Prostate gland (tissue), 2 donors: ENCODE measurements around the gene NEU4.

Experiments used
- POLR2A ChIP-seq: fragments of 450-650 bp; IDR thresholded peaks from one replicate; pipeline ENCODE4 v1.6.1; 2016; ENCODE audit warnings: antibody characterized with exemption, mild to moderate bottlenecking
- TF ChIP-seq, protein P1 (sequence below), 4 experiments: fragments of 200-600 bp in 2 of 4; fragments of 450-650 bp in 2 of 4; sonication (generic) in 2 of 4; IDR thresholded peaks; 1 replicate in 3 of 4; 2 replicates in 1 of 4; pipeline ENCODE4 v1.5.1; 2016 to 2019; ENCODE audit warnings: antibody characterized with exemption in 4 of 4, mild to moderate bottlenecking in 2 of 4, moderate library complexity in 2 of 4

DNA sequence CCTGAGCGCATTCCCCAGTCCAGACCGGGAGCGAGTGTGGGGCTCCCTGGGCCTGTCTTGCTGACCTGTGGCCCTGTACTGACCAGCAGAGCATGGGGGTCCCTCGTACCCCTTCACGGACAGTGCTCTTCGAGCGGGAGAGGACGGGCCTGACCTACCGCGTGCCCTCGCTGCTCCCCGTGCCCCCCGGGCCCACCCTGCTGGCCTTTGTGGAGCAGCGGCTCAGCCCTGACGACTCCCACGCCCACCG lies 5.3 kb downstream of the NEU4 start:
- TF ChIP-seq, protein P1, sequence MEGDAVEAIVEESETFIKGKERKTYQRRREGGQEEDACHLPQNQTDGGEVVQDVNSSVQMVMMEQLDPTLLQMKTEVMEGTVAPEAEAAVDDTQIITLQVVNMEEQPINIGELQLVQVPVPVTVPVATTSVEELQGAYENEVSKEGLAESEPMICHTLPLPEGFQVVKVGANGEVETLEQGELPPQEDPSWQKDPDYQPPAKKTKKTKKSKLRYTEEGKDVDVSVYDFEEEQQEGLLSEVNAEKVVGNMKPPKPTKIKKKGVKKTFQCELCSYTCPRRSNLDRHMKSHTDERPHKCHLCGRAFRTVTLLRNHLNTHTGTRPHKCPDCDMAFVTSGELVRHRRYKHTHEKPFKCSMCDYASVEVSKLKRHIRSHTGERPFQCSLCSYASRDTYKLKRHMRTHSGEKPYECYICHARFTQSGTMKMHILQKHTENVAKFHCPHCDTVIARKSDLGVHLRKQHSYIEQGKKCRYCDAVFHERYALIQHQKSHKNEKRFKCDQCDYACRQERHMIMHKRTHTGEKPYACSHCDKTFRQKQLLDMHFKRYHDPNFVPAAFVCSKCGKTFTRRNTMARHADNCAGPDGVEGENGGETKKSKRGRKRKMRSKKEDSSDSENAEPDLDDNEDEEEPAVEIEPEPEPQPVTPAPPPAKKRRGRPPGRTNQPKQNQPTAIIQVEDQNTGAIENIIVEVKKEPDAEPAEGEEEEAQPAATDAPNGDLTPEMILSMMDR (IDR thresholded peaks at IDR 0.05) = no peak
- no peak for TF ChIP-seq POLR2A
